ENCODE data around the gene KLF13. TPM values are rescaled to one million over a fixed set of nuclear protein-coding genes. Genes with fewer than 3 reads are reported as not detected.

Gene KLF13
- polyA plus RNA-seq, 1 donor (not counting 4 experiments of a cell fraction or from before 2014, with no cell fraction given): 66.7 TPM

- H3K79me2 ChIP-seq (ENCODE audit: control insufficient read depth, insufficient read depth, low read length): peaks cover 78% of the 10 kb centered on the region
- H3K27me3 ChIP-seq (ENCODE audit: control insufficient read depth, extremely low read depth, insufficient read depth, low read length): no peaks in the 10 kb centered on the region
- H4K20me1 ChIP-seq (ENCODE audit: control insufficient read depth, extremely low read depth, insufficient read depth, low read length): peaks cover 2% of the 10 kb centered on the region
- peaks cover 72% of the 10 kb centered on the region for H3K4me1 ChIP-seq (ENCODE audit: control insufficient read depth, extremely low read depth, insufficient read depth, low read length)
- no peak overlapping the region for H2AFZ ChIP-seq (ENCODE audit: control insufficient read depth, low read length)
- FAIRE-seq (peak; percentile 76), DNase-seq (ENCODE audit: low read depth, low spot score) (no peak)
- peak overlapping the region; percentile 67 for H3K4me2 ChIP-seq (ENCODE audit: control insufficient read depth, extremely low read depth, insufficient read depth, low read depth, low read length)
- H3K27ac ChIP-seq (ENCODE audit: control insufficient read depth, insufficient read depth, low read length): peak overlapping the region; percentile 52
- peak overlapping the region; percentile 58 for H3K9ac ChIP-seq (ENCODE audit: control insufficient read depth, extremely low read depth, insufficient read depth, low read length)
- H3K9me3 ChIP-seq (ENCODE audit: control insufficient read depth, low read depth, low read length): no peaks in the 10 kb centered on the region
- no peaks in the 10 kb centered on the region for H3K36me3 ChIP-seq (ENCODE audit: control insufficient read depth in 2 of 2, extremely low read depth in 1 of 2, insufficient read depth in 2 of 2, low read length in 2 of 2)
- peak overlapping the region in 1 of 3 experiments; percentile 35 for H3K4me3 ChIP-seq (ENCODE audit: control insufficient read depth in 2 of 3, extremely low read depth in 1 of 3, insufficient read depth in 2 of 3, low read depth in 1 of 3, low read length in 3 of 3)
- peaks cover 6% of the 10 kb centered on the region for H3K9me1 ChIP-seq (ENCODE audit: control insufficient read depth, extremely low read depth, insufficient read depth, low read length)
- dilution Hi-C loops (cut with MboI; ENCODE audit: extremely low pct_ligation_motif_present, low sequenced_read_pairs): no loop called here
- peak; percentile 2 to 57 (median 15) for TF ChIP-seq CTCF (optimal IDR thresholded peaks at IDR 0.05 in 1 of 3, IDR thresholded peaks at IDR 0.05 in 1 of 3, conservative IDR thresholded peaks at IDR 0.05 in 1 of 3; ENCODE audit: extremely low read depth in 1 of 3, insufficient read depth in 2 of 3, low read length in 3 of 3)
- no peak for TF ChIP-seq EZH2 (IDR thresholded peaks at IDR 0.05; ENCODE audit: low read length)
Measured at GRCh38 chr15:31366169-31366734, 39.6 kb downstream of the KLF13 start.

- dilution Hi-C loops (cut with MboI; ENCODE audit: extremely low pct_ligation_motif_present, low sequenced_read_pairs): no loop called here
- Histone ChIP-seq H3K79me2 (ENCODE audit: control insufficient read depth, insufficient read depth, low read length) (peaks cover 78% of the 10 kb centered on the region), H2AFZ (ENCODE audit: control insufficient read depth, low read length) (no peak overlapping the region), H3K4me2 (ENCODE audit: control insufficient read depth, extremely low read depth, insufficient read depth, low read depth, low read length) (no peak overlapping the region), H3K9me1 (ENCODE audit: control insufficient read depth, extremely low read depth, insufficient read depth, low read length) (peaks cover 6% of the 10 kb centered on the region), H3K9me3 (ENCODE audit: control insufficient read depth, low read depth, low read length) (no peaks in the 10 kb centered on the region), H3K36me3 (ENCODE audit: control insufficient read depth in 2 of 2, extremely low read depth in 1 of 2, insufficient read depth in 2 of 2, low read length in 2 of 2) (peaks cover 0 to 3% of the 10 kb centered on the region in 2 experiments), H3K4me1 (ENCODE audit: control insufficient read depth, extremely low read depth, insufficient read depth, low read length) (peaks cover 64% of the 10 kb centered on the region), H3K27ac (ENCODE audit: control insufficient read depth, insufficient read depth, low read length) (no peak overlapping the region), H4K20me1 (ENCODE audit: control insufficient read depth, extremely low read depth, insufficient read depth, low read length) (peaks cover 2% of the 10 kb centered on the region), H3K9ac (ENCODE audit: control insufficient read depth, extremely low read depth, insufficient read depth, low read length) (no peak overlapping the region), H3K4me3 (ENCODE audit: control insufficient read depth in 2 of 3, extremely low read depth in 1 of 3, insufficient read depth in 2 of 3, low read depth in 1 of 3, low read length in 3 of 3) (no peak overlapping the region), H3K27me3 (ENCODE audit: control insufficient read depth, extremely low read depth, insufficient read depth, low read length) (no peaks in the 10 kb centered on the region)
- FAIRE-seq (no peak), DNase-seq (ENCODE audit: low read depth, low spot score) (no peak)
- TF ChIP-seq CTCF (optimal IDR thresholded peaks at IDR 0.05 in 1 of 3, IDR thresholded peaks at IDR 0.05 in 1 of 3, conservative IDR thresholded peaks at IDR 0.05 in 1 of 3; ENCODE audit: extremely low read depth in 1 of 3, insufficient read depth in 2 of 3, low read length in 3 of 3): no peak
- no peak for TF ChIP-seq EZH2 (IDR thresholded peaks at IDR 0.05; ENCODE audit: low read length)
Measured at GRCh38 chr15:31367021-31367729, 40.5 kb downstream of the KLF13 start.
